ENCODE measurements around the gene LGR6.

- TF ChIP-seq CTCF (IDR thresholded peaks at IDR 0.05) (no peak), POLR2A (IDR thresholded peaks at IDR 0.05) (peak; percentile 39 to 59)
Measured at GRCh38 chr1:202144402-202145067, 49.1 kb upstream of the LGR6 start, which contains the start of gene ARL8A.
